Panc1 (cell line): ENCODE measurements around the gene KCNJ5. TPM values are rescaled to one million over a fixed set of nuclear protein-coding genes. Genes with fewer than 3 reads are reported as not detected.

ENCODE experiments used
- ATAC-seq: fragments of 200-7000 bp; cut with Tn5 transposase; 2 replicates; pipeline ENCODE4 v1.9.1; 2020; ENCODE audit warnings: mild to moderate bottlenecking, moderate library complexity
- BruUV-seq: library from RNA; stranded (reverse); fragments of 400-500 nt; replicated peaks from 2 replicates; lab custom pipeline; 2021; lab: Mats Ljungman, UMichigan
- CTCF ChIA-PET: fragments of 300-600 bp; sonication (Branson Sonifier 250); formaldehyde crosslinking; loops from one replicate; lab custom pipeline; 2022; ENCODE audit warnings: antibody characterized with exemption; lab: Charles Lee
- POLR2A ChIA-PET: fragments of 300-600 bp; sonication (Branson Sonifier 250); formaldehyde crosslinking; loops from one replicate; lab custom pipeline; 2022; ENCODE audit warnings: antibody characterized with exemption; lab: Charles Lee
- DNase-seq: peaks from one replicate; pipeline ENCODE4 v3.0.0-alpha.2; 2010; ENCODE audit warnings: low read depth, low spot score
- H3K27ac ChIP-seq: 2 replicates; pipeline ENCODE4 v1.5.1; 2011; ENCODE audit warnings: mild to moderate bottlenecking, low read length, inconsistent platforms
- H3K27me3 ChIP-seq: fragments of 200-500 bp; sonication (Bioruptor generic); 2 replicates; pipeline ENCODE4 v1.6.0; 2014; ENCODE audit warnings: low read length, inconsistent platforms; ENCODE audit not compliant: control insufficient read depth, insufficient read depth
- H3K36me3 ChIP-seq: fragments of 200-500 bp; sonication (Bioruptor generic); 2 replicates; pipeline ENCODE4 v1.5.1; 2014; ENCODE audit warnings: inconsistent platforms, mild to moderate bottlenecking, low read length, moderate library complexity; ENCODE audit not compliant: control insufficient read depth, insufficient read depth
- H3K4me1 ChIP-seq: 2 replicates; pipeline ENCODE4 v1.5.1; 2011; ENCODE audit warnings: inconsistent platforms, mild to moderate bottlenecking, low read length, moderate library complexity; ENCODE audit not compliant: control insufficient read depth, insufficient read depth
- H3K4me3 ChIP-seq, 2 experiments: 2 replicates each; pipeline ENCODE4 v1.5.1; 2011 to 2012; ENCODE audit warnings: low read depth in 2 of 2, low read length in 2 of 2, mild to moderate bottlenecking in 2 of 2, inconsistent platforms in 1 of 2, moderate library complexity in 1 of 2
- H3K9me3 ChIP-seq: fragments of 200-500 bp; sonication (Bioruptor generic); 2 replicates; pipeline ENCODE4 v1.5.1; 2014; ENCODE audit warnings: low read depth, mild to moderate bottlenecking, inconsistent platforms, low read length, moderate library complexity; ENCODE audit not compliant: control insufficient read depth, insufficient read depth
- CTCF ChIP-seq: fragments of 450-650 bp; IDR thresholded peaks from 2 replicates; pipeline ENCODE4 v1.5.1; 2017; ENCODE audit warnings: mild to moderate bottlenecking
- POLR2AphosphoS5 ChIP-seq: IDR thresholded peaks from 2 replicates; pipeline ENCODE4 v1.6.1; 2012; ENCODE audit warnings: mild to moderate bottlenecking, low read depth, low read length, moderate library complexity
- REST ChIP-seq, 2 experiments: IDR thresholded peaks; 2 replicates each; pipeline ENCODE4 v1.6.1; 2011 to 2012; ENCODE audit warnings: low read depth in 2 of 2, control low read depth in 1 of 2, low read length in 1 of 2, mild to moderate bottlenecking in 1 of 2, moderate library complexity in 1 of 2; ENCODE audit not compliant: insufficient read depth in 1 of 2
- SIN3A ChIP-seq: IDR thresholded peaks from 2 replicates; pipeline ENCODE4 v1.6.1; 2012; ENCODE audit warnings: low read depth, mild to moderate bottlenecking, low read length, moderate library complexity, borderline replicate concordance; ENCODE audit not compliant: insufficient read depth
- TCF7L2 ChIP-seq: IDR thresholded peaks from 2 replicates; pipeline ENCODE4 v1.6.1; 2011; ENCODE audit warnings: mild to moderate bottlenecking, low read depth, low read length, inconsistent platforms
- in situ Hi-C: cut with HindIII; loops from 2 replicates; pipeline ENCODE4 v1.10.0; 2016; ENCODE audit warnings: low sequenced_read_pairs, low pct_unique_long_range_greater_than_20kb
- intact Hi-C: fragments of 100-400 bp; cut with micrococcal nuclease; formaldehyde crosslinking; loops from one replicate; pipeline ENCODE4 v1.10.0; 2022; ENCODE audit not compliant: unreplicated experiment
- total RNA-seq: library from RNA; stranded (reverse); gene quantifications from one replicate; pipeline ENCODE4 v1.2.1, GENCODE V29; 2021; ENCODE audit not compliant: unreplicated experiment

The KCNJ5 gene
- total RNA-seq, 1 experiment from 2014 or later: 0.28 TPM

GRCh38 chr11:128891913-128892398 lies 800 bp downstream of the KCNJ5 start:
- ChIA-PET CTCF (interaction anchor here (1.3 kb wide), 1 partner anchor 65 kb away, joined by 5 read pairs; no protein-coding TSS in a partner anchor), POLR2A (no interaction called here)
- H3K4me3 ChIP-seq: no peak overlapping the region
- ATAC-seq: no peak
- in situ Hi-C loops (no loop called here), intact Hi-C loops (no loop called here)
- no peak overlapping the region for H3K27ac ChIP-seq
- TF ChIP-seq TCF7L2: no peak
- H3K27me3 ChIP-seq: peaks cover 16% of the 10 kb centered on the region
- no TSS peak for BruUV-seq
- no peaks in the 10 kb centered on the region for H3K9me3 ChIP-seq
- no peaks in the 10 kb centered on the region for H3K36me3 ChIP-seq
- no peak for DNase-seq
- H3K4me1 ChIP-seq: no peaks in the 10 kb centered on the region

- CTCF ChIA-PET: interaction anchor here (0.7 to 1.3 kb wide), 2 partner anchors 64 to 487 kb away, joined by 3 to 5 read pairs; no protein-coding TSS in a partner anchor
- BruUV-seq: no TSS peak
- no peaks in the 10 kb centered on the region for H3K36me3 ChIP-seq
- no peak for TF ChIP-seq REST (IDR thresholded peaks at IDR 0.05; ENCODE audit: insufficient read depth in 1 of 2, low read depth in 2 of 2, low read length in 1 of 2)
- TF ChIP-seq POLR2AphosphoS5: no peak
- TF ChIP-seq SIN3A: no peak
- no peak for TF ChIP-seq TCF7L2
- TF ChIP-seq CTCF: no peak
- POLR2A ChIA-PET: interaction anchor here (0.6 kb wide), 1 partner anchor 799 kb away, joined by 4 read pairs; no protein-coding TSS in a partner anchor
- no peak for DNase-seq
- in situ Hi-C loops: no loop called here
- no peaks in the 10 kb centered on the region for H3K4me1 ChIP-seq
- H3K27ac ChIP-seq: no peak overlapping the region; the same call in 1 of the 2 replicates
- H3K9me3 ChIP-seq: no peaks in the 10 kb centered on the region
- ATAC-seq: no peak
- peaks cover 16% of the 10 kb centered on the region for H3K27me3 ChIP-seq
- intact Hi-C loops: no loop called here
- no peak overlapping the region for H3K4me3 ChIP-seq
Measured at GRCh38 chr11:128892866-128893565, 1.9 kb downstream of the KCNJ5 start.
